Measurements from ENCODE around the gene DOCK9.

DNA sequence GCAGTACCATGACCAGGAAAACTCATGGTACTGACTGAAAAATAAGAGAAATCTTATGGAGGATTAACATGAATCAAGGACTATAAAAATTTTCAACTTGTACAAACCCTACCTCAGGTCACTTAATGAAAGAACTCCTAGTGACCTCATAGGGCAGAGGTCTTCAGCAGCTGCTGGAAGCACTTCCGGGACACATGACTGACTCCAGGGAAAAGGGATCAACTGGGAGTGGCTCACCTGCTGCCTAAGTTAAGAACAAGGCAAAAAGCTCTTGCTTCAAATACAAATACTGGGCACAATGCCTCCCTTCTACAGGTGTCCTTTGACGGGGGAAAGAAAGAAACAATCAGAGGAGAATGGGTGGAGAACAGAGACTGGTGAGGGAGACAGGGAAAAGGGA, 18.6 kb downstream of the DOCK9 start:
- TF ChIP-seq, protein P1, sequence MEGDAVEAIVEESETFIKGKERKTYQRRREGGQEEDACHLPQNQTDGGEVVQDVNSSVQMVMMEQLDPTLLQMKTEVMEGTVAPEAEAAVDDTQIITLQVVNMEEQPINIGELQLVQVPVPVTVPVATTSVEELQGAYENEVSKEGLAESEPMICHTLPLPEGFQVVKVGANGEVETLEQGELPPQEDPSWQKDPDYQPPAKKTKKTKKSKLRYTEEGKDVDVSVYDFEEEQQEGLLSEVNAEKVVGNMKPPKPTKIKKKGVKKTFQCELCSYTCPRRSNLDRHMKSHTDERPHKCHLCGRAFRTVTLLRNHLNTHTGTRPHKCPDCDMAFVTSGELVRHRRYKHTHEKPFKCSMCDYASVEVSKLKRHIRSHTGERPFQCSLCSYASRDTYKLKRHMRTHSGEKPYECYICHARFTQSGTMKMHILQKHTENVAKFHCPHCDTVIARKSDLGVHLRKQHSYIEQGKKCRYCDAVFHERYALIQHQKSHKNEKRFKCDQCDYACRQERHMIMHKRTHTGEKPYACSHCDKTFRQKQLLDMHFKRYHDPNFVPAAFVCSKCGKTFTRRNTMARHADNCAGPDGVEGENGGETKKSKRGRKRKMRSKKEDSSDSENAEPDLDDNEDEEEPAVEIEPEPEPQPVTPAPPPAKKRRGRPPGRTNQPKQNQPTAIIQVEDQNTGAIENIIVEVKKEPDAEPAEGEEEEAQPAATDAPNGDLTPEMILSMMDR (IDR thresholded peaks at IDR 0.05) = no peak
- no peak for TF ChIP-seq POLR2A (IDR thresholded peaks at IDR 0.05)
- TF ChIP-seq POLR2AphosphoS5 (IDR thresholded peaks at IDR 0.05; ENCODE audit: insufficient read depth in 1 of 2, low read depth in 1 of 2) = no peak
